Muscle layer of duodenum (tissue), 2 donors: ENCODE data around the gene QRSL1.

Source experiments
- H3K27ac ChIP-seq: one replicate; pipeline ENCODE4 v1.7.0; 2013; ENCODE audit warnings: mild to moderate bottlenecking, low read length
- H3K27me3 ChIP-seq: one replicate; pipeline ENCODE4 v1.7.0; 2013; ENCODE audit warnings: low read depth, mild to moderate bottlenecking, control low read depth, low read length
- H3K36me3 ChIP-seq, 2 donors: one replicate each; pipeline ENCODE4 v1.7.0; 2013; ENCODE audit warnings: low read length in 2 of 2, control low read depth in 1 of 2, mild to moderate bottlenecking in 1 of 2; ENCODE audit not compliant: insufficient read depth in 2 of 2, control insufficient read depth in 1 of 2
- H3K4me1 ChIP-seq, 2 donors: one replicate each; pipeline ENCODE4 v1.7.0; 2013; ENCODE audit warnings: low read length in 2 of 2, mild to moderate bottlenecking in 2 of 2, control low read depth in 1 of 2, moderate library complexity in 1 of 2; ENCODE audit not compliant: insufficient read depth in 2 of 2, control insufficient read depth in 1 of 2
- H3K4me3 ChIP-seq, 2 donors: one replicate each; pipeline ENCODE4 v1.7.0; 2013; ENCODE audit warnings: low read length in 2 of 2, low read depth in 1 of 2, mild to moderate bottlenecking in 1 of 2
- H3K9me3 ChIP-seq, 2 donors: one replicate each; pipeline ENCODE4 v1.7.0; 2013; ENCODE audit warnings: low read length in 2 of 2, control low read depth in 1 of 2, mild to moderate bottlenecking in 1 of 2; ENCODE audit not compliant: control insufficient read depth in 1 of 2
- donor health status: healthy.

Gene QRSL1

DNA sequence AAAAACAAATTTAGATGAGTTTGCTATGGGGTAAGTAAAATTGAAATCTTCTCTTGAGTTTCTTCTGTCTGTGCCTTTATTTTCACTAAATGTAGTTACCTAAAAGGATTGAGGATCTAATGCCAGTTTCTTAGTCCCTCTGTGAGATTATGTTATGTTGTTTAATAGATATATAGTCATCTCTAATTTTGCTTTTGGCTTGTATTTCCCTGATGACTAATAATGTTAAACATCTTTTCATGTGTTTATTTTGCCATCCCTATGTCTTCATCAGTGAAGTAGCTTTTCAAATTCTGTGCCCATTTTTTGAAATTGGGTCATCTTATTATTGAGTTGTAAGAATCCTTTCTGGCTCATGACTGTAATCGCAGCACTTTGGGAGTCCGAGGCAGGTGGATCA lies 13.7 kb downstream of the QRSL1 start:
- Histone ChIP-seq H3K36me3 (peaks cover 9 to 26% of the 10 kb centered on the region in 2 donors), H3K4me3 (no peak overlapping the region), H3K4me1 (no peaks in the 10 kb centered on the region), H3K9me3 (no peaks in the 10 kb centered on the region), H3K27ac (no peak overlapping the region), H3K27me3 (no peaks in the 10 kb centered on the region)

DNA sequence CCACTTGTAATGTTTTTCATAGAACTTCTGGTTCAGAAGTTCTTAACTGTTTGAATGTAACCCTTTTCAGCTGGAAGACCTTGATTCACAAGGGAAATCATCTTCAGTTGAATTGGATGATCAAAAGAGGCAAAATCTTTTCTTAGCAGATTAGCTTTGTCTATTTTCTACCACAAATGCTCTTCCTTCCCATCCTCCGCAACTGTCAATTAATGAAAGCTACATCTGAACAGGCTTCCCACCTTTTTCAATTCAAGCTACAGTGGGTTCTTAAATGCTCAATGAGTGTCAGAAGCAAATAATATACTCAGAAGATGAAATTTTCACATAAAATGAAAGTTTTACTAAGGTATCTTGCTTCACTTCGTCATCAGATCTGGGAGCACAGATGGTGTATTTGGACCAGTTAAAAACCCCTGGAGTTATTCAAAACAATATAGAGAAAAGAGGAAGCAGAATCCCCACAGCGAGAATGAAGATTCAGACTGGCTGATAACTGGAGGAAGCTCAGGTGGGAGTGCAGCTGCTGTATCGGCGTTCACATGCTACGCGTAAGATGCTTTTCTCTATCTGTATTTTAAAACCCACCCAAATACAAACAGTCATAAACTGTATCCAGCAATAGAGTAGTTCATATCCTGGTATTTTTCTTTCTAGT lies 19.4 kb downstream of the QRSL1 start:
- H3K4me3 ChIP-seq: no peak overlapping the region
- H3K4me1 ChIP-seq: no peaks in the 10 kb centered on the region
- H3K36me3 ChIP-seq: peaks cover 32 to 40% of the 10 kb centered on the region in 2 donors
- H3K9me3 ChIP-seq: no peaks in the 10 kb centered on the region
- no peaks in the 10 kb centered on the region for H3K27me3 ChIP-seq
- no peak overlapping the region for H3K27ac ChIP-seq

DNA sequence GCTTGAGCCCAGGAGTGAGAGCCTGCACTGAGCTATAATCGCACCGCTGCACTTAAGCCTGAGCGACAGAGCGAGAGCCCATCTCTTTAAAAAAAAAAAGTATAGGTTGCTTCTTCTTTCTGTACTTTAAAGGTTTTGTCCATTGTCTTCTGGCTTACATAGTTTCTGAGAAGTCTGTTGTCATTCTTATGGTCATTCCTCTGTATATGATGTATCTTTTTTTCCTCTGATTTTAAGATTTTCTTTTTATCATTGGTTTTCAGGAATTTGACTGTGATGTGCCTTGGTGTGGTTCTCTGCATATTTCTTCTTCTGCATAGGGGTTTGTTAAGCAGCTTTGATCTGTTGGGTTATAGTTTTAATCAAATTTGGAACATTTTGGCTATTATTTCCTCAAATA lies 29.1 kb downstream of the QRSL1 start:
- H3K9me3 ChIP-seq: peaks cover 2 to 8% of the 10 kb centered on the region in 2 donors
- H3K36me3 ChIP-seq: peaks cover 36 to 82% of the 10 kb centered on the region in 2 donors
- no peak overlapping the region for H3K4me3 ChIP-seq
- H3K27me3 ChIP-seq: no peaks in the 10 kb centered on the region
- H3K27ac ChIP-seq: no peak overlapping the region
- H3K4me1 ChIP-seq: no peaks in the 10 kb centered on the region

DNA sequence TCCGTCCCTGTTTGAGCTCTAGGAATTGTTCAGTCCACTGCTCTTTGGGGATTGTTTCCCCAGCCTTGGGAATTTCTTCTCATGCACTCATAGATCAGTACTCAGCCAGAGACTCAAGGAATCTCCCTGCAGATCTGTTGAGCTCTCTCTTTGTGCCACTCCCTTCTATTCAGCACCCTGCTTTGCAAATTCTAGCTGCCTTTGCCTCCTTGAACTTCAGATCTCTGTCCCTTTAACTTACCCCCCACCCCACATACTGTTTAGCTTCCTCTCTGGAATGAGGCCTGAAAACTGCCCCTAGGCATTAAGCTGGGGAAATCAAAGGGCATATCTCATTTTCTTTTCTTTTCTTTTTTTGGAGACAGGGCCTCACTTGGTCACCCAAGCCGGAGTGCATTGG lies 30.5 kb downstream of the QRSL1 start:
- Histone ChIP-seq H3K4me1 (no peaks in the 10 kb centered on the region), H3K9me3 (peaks cover 2 to 8% of the 10 kb centered on the region in 2 donors), H3K4me3 (no peak overlapping the region), H3K27me3 (no peaks in the 10 kb centered on the region), H3K27ac (no peak overlapping the region), H3K36me3 (peaks cover 25 to 83% of the 10 kb centered on the region in 2 donors)

DNA sequence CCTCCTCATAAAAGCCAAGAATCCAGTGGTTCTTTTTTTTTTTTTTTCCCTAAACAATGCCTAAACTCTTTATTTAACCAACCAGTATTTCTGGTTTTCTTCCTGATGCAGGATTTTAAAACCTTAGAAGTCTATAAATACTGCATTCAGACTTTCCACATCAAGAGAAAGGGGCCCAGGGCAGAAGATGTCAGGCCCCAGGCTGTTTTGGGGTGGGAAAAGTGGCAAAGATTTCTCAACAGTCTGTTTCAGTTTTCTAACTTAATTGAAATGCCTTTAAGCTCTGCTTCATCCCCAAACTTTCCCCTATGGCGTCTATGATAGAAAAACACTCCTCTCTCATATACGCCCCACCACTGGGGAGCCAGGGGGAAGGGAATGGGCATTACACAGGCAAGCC lies 33.1 kb downstream of the QRSL1 start:
- Histone ChIP-seq H3K27me3 (no peaks in the 10 kb centered on the region), H3K27ac (no peak overlapping the region), H3K4me1 (no peaks in the 10 kb centered on the region), H3K36me3 (peaks cover 7 to 69% of the 10 kb centered on the region in 2 donors), H3K9me3 (peaks cover 2 to 8% of the 10 kb centered on the region in 2 donors), H3K4me3 (no peak overlapping the region)

DNA sequence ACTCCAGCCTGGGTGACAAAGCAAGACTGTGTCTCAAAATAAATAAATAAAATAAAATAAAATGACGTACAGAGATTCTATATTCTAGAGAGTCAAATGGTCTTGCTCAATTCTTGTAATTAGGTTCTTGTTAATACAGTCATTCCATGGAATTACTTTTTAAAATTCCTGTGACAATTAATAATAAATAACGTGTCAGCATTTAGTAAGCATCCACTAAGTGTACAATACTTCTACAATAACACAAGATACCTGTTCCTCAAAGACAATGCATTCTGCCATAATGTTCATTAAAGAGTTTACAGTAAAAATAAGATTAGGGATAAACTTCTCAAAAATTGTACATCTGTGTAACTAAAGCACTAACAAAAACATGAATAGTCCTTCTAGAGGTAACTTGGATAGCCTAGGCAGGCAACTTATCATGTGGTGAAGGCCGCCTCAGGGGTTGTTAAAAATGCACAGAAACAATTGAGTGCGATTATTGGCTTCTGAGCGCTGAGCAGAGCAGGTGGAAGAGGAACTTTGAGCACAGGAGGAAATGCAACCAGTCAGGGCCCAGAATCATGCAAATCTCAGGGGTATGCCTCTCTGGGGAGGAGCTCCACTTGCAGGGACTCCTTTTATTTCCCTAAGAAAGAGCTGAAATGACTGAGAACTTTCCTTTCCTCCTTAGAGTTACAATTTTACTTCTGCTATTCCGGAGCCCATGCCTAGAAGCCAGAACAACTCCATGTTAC lies 37.1 kb downstream of the QRSL1 start:
- Histone ChIP-seq H3K4me1 (no peaks in the 10 kb centered on the region), H3K9me3 (no peaks in the 10 kb centered on the region), H3K4me3 (no peak overlapping the region), H3K36me3 (peaks cover 0 to 36% of the 10 kb centered on the region in 2 donors), H3K27me3 (no peaks in the 10 kb centered on the region), H3K27ac (no peak overlapping the region)

DNA sequence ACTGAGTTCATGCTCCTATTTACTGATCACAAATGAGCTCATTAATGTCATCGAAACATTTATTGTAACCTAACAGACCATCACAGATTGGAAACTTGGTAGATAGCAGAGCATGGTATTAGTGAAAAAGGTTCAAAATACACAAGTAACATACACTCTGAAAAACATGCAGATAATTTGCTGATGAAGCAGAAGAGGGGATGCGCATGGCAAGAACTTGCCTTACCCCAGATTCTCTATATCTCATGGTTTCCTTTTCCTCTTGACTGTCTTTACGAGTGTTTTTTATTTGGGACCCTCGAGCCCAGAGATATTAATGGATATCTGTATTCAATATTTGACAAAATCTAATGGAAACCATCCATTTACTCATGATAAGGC lies 37.6 kb downstream of the QRSL1 start:
- no peaks in the 10 kb centered on the region for H3K4me1 ChIP-seq
- H3K4me3 ChIP-seq: no peak overlapping the region
- H3K27ac ChIP-seq: no peak overlapping the region
- H3K36me3 ChIP-seq: peaks cover 0 to 36% of the 10 kb centered on the region in 2 donors
- no peaks in the 10 kb centered on the region for H3K9me3 ChIP-seq
- H3K27me3 ChIP-seq: no peaks in the 10 kb centered on the region

DNA sequence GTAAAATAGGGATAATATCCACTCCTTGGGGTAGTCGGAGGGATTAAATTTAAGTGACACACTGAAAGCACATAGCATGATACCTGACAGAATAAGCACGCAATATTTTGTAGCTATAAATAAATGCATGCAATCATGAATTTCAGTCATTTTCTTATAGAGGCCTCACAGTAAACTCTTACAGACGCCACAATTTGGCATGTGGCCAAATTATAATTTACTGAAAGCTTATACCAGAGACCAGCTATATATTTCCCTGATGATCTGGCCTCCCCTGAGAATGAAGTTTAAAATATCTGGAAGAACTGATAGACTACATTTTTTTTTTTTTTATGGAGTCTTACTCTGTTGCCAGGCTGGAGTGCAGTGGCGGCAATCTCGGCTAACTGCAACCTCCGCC lies 40.9 kb downstream of the QRSL1 start:
- no peak overlapping the region for H3K4me3 ChIP-seq
- H3K27me3 ChIP-seq: no peaks in the 10 kb centered on the region
- no peak overlapping the region for H3K27ac ChIP-seq
- H3K36me3 ChIP-seq: peaks cover 0 to 8% of the 10 kb centered on the region in 2 donors
- no peaks in the 10 kb centered on the region for H3K9me3 ChIP-seq
- H3K4me1 ChIP-seq: no peaks in the 10 kb centered on the region

DNA sequence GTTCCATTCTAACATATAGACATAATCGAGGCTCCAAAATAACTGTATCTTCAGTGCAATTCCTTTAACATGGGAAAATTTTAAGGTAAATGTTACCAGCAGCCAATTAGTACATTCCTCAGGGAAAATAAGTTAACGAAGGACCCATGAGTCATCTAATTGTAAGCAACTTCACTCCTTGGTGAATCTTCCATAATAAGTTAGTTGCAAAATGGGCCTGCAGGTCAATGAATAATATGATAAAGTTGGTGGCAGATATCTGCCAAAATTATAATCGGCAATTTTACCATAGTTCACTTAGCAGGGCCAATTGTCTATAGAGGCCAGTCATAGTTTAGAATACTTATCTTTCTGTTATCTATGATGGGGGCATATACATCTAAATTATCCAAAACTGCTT lies 42.3 kb downstream of the QRSL1 start:
- H3K27ac ChIP-seq: no peak overlapping the region
- H3K4me1 ChIP-seq: no peaks in the 10 kb centered on the region

DNA sequence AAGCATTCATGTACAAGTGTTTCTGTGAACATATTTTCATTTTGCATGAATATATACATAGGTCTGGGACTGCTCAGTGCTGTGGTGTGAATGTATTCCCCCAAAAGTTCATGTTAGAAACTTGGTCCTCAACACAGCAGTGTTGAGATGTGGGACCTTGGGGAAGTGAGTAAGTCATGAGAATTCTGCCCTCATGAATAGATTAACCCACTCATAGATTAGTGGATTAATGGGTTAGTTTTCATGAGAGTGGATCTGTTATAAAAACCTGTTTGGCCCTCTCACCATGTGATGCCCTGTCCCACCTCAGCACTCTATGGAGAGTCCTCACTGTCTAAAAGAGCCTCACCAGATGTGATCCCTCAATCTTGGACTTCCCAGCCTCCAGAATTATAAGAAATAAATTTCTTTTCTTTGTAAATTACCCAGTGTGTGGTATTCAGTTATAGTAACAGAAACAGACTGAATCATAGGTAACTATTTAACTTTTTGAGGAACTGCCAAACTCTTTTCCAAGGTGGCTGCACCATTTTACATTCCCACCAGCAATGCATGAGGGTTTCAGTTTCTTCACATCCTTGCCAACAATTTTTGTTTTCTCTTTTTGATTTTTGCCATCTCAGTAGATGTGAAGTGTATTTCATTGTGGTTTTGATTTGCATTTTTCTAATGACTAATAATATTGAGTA lies 45.3 kb downstream of the QRSL1 start:
- Histone ChIP-seq H3K27ac (no peak overlapping the region), H3K27me3 (no peaks in the 10 kb centered on the region), H3K36me3 (no peaks in the 10 kb centered on the region), H3K4me3 (no peak overlapping the region), H3K9me3 (no peaks in the 10 kb centered on the region), H3K4me1 (no peaks in the 10 kb centered on the region)

More for the DNA sequence above, 42.3 kb downstream of the QRSL1 start:
- Histone ChIP-seq H3K36me3 (no peaks in the 10 kb centered on the region), H3K27me3 (no peaks in the 10 kb centered on the region), H3K9me3 (no peaks in the 10 kb centered on the region), H3K4me3 (no peak overlapping the region)

DNA sequence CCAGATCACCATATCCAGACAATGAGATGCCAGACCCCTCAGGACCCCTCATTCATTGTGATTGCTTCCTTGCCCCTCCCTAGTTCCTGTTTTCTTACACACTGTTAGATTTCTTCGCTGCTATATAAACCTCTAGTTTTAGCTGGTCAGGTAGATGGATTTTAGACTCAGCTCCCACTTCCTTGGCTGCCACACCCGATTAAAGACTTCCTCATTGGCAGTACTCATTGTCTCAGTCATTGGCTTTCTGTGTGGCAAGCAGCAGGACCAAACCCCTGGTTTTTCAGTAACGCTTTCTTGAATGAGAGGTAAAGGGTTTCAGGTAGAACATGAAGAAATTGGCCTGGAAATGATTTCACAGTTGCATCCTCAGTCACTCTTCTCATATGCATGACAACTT lies 47.9 kb downstream of the QRSL1 start:
- Histone ChIP-seq H3K27me3 (no peaks in the 10 kb centered on the region), H3K4me3 (no peak overlapping the region), H3K4me1 (no peaks in the 10 kb centered on the region), H3K36me3 (no peaks in the 10 kb centered on the region), H3K9me3 (no peaks in the 10 kb centered on the region), H3K27ac (no peak overlapping the region)
